ENCODE measurements around the gene ARAP3. TPM values are rescaled to one million over a fixed set of nuclear protein-coding genes. Genes with fewer than 3 reads are reported as not detected.

The ARAP3 gene
- total RNA-seq, 1 experiment from 2014 or later = 27.6 TPM

DNA sequence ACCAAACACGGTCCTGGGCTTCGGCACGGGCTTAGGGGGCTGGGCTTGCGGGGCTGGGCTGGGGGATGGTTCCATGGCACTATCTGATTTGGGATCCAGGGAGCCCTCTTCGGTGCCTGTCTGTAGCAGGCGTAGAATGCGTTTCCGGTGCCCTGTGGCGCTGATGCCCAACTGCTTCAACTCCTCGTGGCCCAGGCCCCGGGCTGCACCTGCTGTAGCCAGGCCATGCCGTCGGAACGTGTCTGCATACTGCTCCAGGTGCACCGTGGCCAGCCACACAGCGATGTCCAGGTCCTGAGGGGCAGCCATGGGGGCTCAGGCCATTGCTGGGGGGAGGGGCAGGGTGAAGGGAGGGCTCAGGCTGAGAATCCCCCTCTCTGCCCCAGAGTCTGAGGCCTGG is 1.9 kb downstream of the ARAP3 start:
- H2BK12ac ChIP-seq (ENCODE audit: insufficient read length, low read depth, low read length) = no peak overlapping the region
- H2BK20ac ChIP-seq (ENCODE audit: low read depth, low read length, poor library complexity, severe bottlenecking) = no peak overlapping the region
- H3T11ph ChIP-seq (ENCODE audit: low read length) = no peak overlapping the region
- Mint-ChIP-seq H3K27me3 (ENCODE audit: low read depth) (no peaks in the 10 kb centered on the region; the same call in 1 of the 2 replicates), H3K4me1 (peaks cover 36 to 40% of the 10 kb centered on the region in 2 experiments), H3K9me3 (peaks cover 0 to 4% of the 10 kb centered on the region in 2 experiments; a peak in 1 of 5 replicates), H3K36me3 (ENCODE audit: insufficient read depth in 1 of 3, low read depth in 3 of 3) (peaks cover 20 to 22% (median 22%) of the 10 kb centered on the region in 3 experiments), H3K27ac (peak overlapping the region in 2 of 3 experiments; percentile 53 to 93; a peak in 1 of 7 replicates), H3K4me3 (peak overlapping the region in 1 of 2 experiments; percentile 83; a peak in 1 of 5 replicates)
- no peaks in the 10 kb centered on the region for H3K79me1 ChIP-seq (ENCODE audit: insufficient read depth, low read depth, low read length, poor library complexity, severe bottlenecking)
- H3K23me2 ChIP-seq (ENCODE audit: insufficient read length, low read depth, low read length, poor library complexity, severe bottlenecking) = peaks cover 13% of the 10 kb centered on the region
- no peak overlapping the region for H3K9ac ChIP-seq (ENCODE audit: extremely low read depth, insufficient read length, low read length)
- peaks cover 4% of the 10 kb centered on the region; the same call in 1 of the 2 replicates for H3K4me1 ChIP-seq (ENCODE audit: insufficient read depth, low read length)
- no peak overlapping the region for H4K8ac ChIP-seq (replicated peaks; ENCODE audit: insufficient read length, low read depth, low read length)
- TF ChIP-seq, protein P1, sequence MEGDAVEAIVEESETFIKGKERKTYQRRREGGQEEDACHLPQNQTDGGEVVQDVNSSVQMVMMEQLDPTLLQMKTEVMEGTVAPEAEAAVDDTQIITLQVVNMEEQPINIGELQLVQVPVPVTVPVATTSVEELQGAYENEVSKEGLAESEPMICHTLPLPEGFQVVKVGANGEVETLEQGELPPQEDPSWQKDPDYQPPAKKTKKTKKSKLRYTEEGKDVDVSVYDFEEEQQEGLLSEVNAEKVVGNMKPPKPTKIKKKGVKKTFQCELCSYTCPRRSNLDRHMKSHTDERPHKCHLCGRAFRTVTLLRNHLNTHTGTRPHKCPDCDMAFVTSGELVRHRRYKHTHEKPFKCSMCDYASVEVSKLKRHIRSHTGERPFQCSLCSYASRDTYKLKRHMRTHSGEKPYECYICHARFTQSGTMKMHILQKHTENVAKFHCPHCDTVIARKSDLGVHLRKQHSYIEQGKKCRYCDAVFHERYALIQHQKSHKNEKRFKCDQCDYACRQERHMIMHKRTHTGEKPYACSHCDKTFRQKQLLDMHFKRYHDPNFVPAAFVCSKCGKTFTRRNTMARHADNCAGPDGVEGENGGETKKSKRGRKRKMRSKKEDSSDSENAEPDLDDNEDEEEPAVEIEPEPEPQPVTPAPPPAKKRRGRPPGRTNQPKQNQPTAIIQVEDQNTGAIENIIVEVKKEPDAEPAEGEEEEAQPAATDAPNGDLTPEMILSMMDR (conservative IDR thresholded peaks at IDR 0.05) = no peak
- no peaks in the 10 kb centered on the region for H3K9me3 ChIP-seq (ENCODE audit: control insufficient read depth, low read depth, low read length)
- H3K79me2 ChIP-seq (ENCODE audit: insufficient read depth, low read length) = no peaks in the 10 kb centered on the region
- H4K20me1 ChIP-seq (ENCODE audit: control insufficient read depth, insufficient read depth, insufficient read length) = no peaks in the 10 kb centered on the region
- no peak overlapping the region for H3K4ac ChIP-seq (ENCODE audit: low read depth, low read length)
- H2BK5ac ChIP-seq (ENCODE audit: insufficient read length, low read length) = peak overlapping the region; percentile 20
- no peak overlapping the region for H3K56ac ChIP-seq (ENCODE audit: insufficient read length, low read depth, low read length)
- no peak overlapping the region for H3K4me2 ChIP-seq (ENCODE audit: insufficient read depth, insufficient read length, low read length)
- no peak overlapping the region for H3K18ac ChIP-seq (ENCODE audit: insufficient read length, low read depth, low read length)
- no peak overlapping the region for H2BK15ac ChIP-seq (ENCODE audit: low read depth, low read length)
- H3K14ac ChIP-seq (ENCODE audit: insufficient read depth, low read length) = no peak overlapping the region
- no peak for DNase-seq
- H3K27me3 ChIP-seq (ENCODE audit: insufficient read depth, low read length) = no peaks in the 10 kb centered on the region
- WGBS (ENCODE audit: extremely low coverage, insufficient read length, low lambda C conversion rate) = no CpG with 5 or more reads among the region's 16 CpGs
- H4K91ac ChIP-seq (ENCODE audit: insufficient read length, low read depth, low read length) = no peak overlapping the region
- H2AFZ ChIP-seq (ENCODE audit: low read length) = no peak overlapping the region
- H3K27ac ChIP-seq (ENCODE audit: insufficient read length, low read depth, low read length) = no peak overlapping the region
- H2BK120ac ChIP-seq (ENCODE audit: low read depth, low read length, poor library complexity, severe bottlenecking) = no peak overlapping the region
- no peak overlapping the region for H2AK5ac ChIP-seq (ENCODE audit: insufficient read length, low read length)
- no peak overlapping the region for H3K23ac ChIP-seq (ENCODE audit: insufficient read length, low read depth, low read length)
- H4K5ac ChIP-seq (ENCODE audit: insufficient read length, low read depth, low read length) = no peak overlapping the region

Measured in H9 (cell line).